HFF-Myc (cell line): ENCODE data around the gene PLEKHG4B.

Experiments used
- DNase-seq: peaks from one replicate; pipeline ENCODE4 v3.0.0-alpha.2; 2011; ENCODE audit warnings: low read depth; ENCODE audit errors: extremely low read depth
- H3K4me3 ChIP-seq: replicated peaks from 2 replicates; pipeline ENCODE4 v1.5.1; 2011; ENCODE audit warnings: low read depth, mild to moderate bottlenecking, control low read depth, low read length
- CTCF ChIP-seq: IDR thresholded peaks from 2 replicates; pipeline ENCODE4 v1.5.1; 2012; ENCODE audit warnings: mild to moderate bottlenecking, low read depth, low read length, control low read depth; ENCODE audit errors: missing control alignments

The PLEKHG4B gene

GRCh38 chr5:166441-167372 lies 74.7 kb downstream of the PLEKHG4B start:
- no peak for TF ChIP-seq CTCF
- DNase-seq, result no peak
- no peak overlapping the region for H3K4me3 ChIP-seq

- no peak overlapping the region for H3K4me3 ChIP-seq
- TF ChIP-seq CTCF, result no peak
- no peak for DNase-seq
Observed at GRCh38 chr5:167511-167910, 75.5 kb downstream of the PLEKHG4B start.

GRCh38 chr5:167982-168660 lies 76.2 kb downstream of the PLEKHG4B start:
- TF ChIP-seq CTCF, result no peak
- no peak overlapping the region for H3K4me3 ChIP-seq
- DNase-seq, result peak; percentile 98

GRCh38 chr5:169071-169727 lies 77.2 kb downstream of the PLEKHG4B start:
- no peak overlapping the region for H3K4me3 ChIP-seq
- no peak for TF ChIP-seq CTCF
- DNase-seq, result peak; percentile 72

- DNase-seq, result no peak
- no peak for TF ChIP-seq CTCF
- no peak overlapping the region for H3K4me3 ChIP-seq
Observed at GRCh38 chr5:169728-170094, 77.7 kb downstream of the PLEKHG4B start.

GRCh38 chr5:170971-171800 lies 79.2 kb downstream of the PLEKHG4B start:
- H3K4me3 ChIP-seq, result no peak overlapping the region
- no peak for TF ChIP-seq CTCF
- DNase-seq, result no peak
